Astrocyte (in vitro differentiated cells and primary cell): ENCODE data around the gene DAG1. TPM values are rescaled to one million over a fixed set of nuclear protein-coding genes. Genes with fewer than 3 reads are reported as not detected.

Experiments
- DNase-seq: peaks from one replicate; pipeline ENCODE4 v3.0.0-alpha.2; 2010; ENCODE audit warnings: low read depth
- FAIRE-seq: peaks from 2 replicates; lab custom pipeline; 2011; peaks lifted over from hg19 to GRCh38; lab: Jason Lieb, UNC
- H2AFZ ChIP-seq: 2 replicates; pipeline ENCODE4 v1.6.0; 2012; ENCODE audit warnings: low read depth, low read length, inconsistent platforms
- H3K27ac ChIP-seq: 2 replicates; pipeline ENCODE4 v1.5.1; 2011; ENCODE audit warnings: low read depth, low read length, inconsistent platforms
- H3K27me3 ChIP-seq: 2 replicates; pipeline ENCODE4 v1.6.0; 2011; ENCODE audit warnings: low read length, inconsistent platforms; ENCODE audit not compliant: insufficient read depth
- H3K36me3 ChIP-seq: 2 replicates; pipeline ENCODE4 v1.5.1; 2011; ENCODE audit warnings: low read length, inconsistent platforms; ENCODE audit not compliant: insufficient read depth
- H3K4me1 ChIP-seq: 2 replicates; pipeline ENCODE4 v1.5.1; 2011; ENCODE audit warnings: low read length, inconsistent platforms; ENCODE audit not compliant: insufficient read depth
- H3K4me2 ChIP-seq: 2 replicates; pipeline ENCODE4 v1.6.0; 2012; ENCODE audit warnings: low read length, inconsistent platforms
- H3K4me3 ChIP-seq: 2 replicates; pipeline ENCODE4 v1.5.1; 2011; ENCODE audit warnings: low read depth, mild to moderate bottlenecking, low read length, inconsistent platforms; ENCODE audit not compliant: insufficient read depth
- H3K79me2 ChIP-seq: 2 replicates; pipeline ENCODE4 v1.6.0; 2012; ENCODE audit warnings: mild to moderate bottlenecking, low read length, inconsistent platforms; ENCODE audit not compliant: insufficient read depth
- H3K9ac ChIP-seq: 2 replicates; pipeline ENCODE4 v1.6.0; 2012; ENCODE audit warnings: mild to moderate bottlenecking, low read length, inconsistent platforms
- H3K9me3 ChIP-seq: 2 replicates; pipeline ENCODE4 v1.5.1; 2012; ENCODE audit warnings: low read depth, mild to moderate bottlenecking, low read length, inconsistent platforms; ENCODE audit not compliant: insufficient read depth
- H4K20me1 ChIP-seq: 2 replicates; pipeline ENCODE4 v1.6.0; 2012; ENCODE audit warnings: low read length, inconsistent platforms; ENCODE audit not compliant: insufficient read depth
- H3K27ac Mint-ChIP-seq: one replicate; pipeline ENCODE4 v1.8.0; 2021; ENCODE audit warnings: mild to moderate bottlenecking, mixed read lengths; ENCODE audit not compliant: unreplicated experiment
- H3K27me3 Mint-ChIP-seq: one replicate; pipeline ENCODE4 v1.8.0; 2021; ENCODE audit warnings: low read depth, mixed read lengths; ENCODE audit not compliant: unreplicated experiment
- H3K36me3 Mint-ChIP-seq: one replicate; pipeline ENCODE4 v1.8.0; 2021; ENCODE audit warnings: low read depth, mixed read lengths; ENCODE audit not compliant: unreplicated experiment
- H3K4me1 Mint-ChIP-seq: one replicate; pipeline ENCODE4 v1.8.0; 2021; ENCODE audit warnings: low read depth, mixed read lengths; ENCODE audit not compliant: unreplicated experiment
- H3K4me3 Mint-ChIP-seq: one replicate; pipeline ENCODE4 v1.8.0; 2021; ENCODE audit warnings: mild to moderate bottlenecking, moderate library complexity, mixed read lengths; ENCODE audit not compliant: unreplicated experiment
- H3K9me3 Mint-ChIP-seq: one replicate; pipeline ENCODE4 v1.8.0; 2021; ENCODE audit warnings: mild to moderate bottlenecking, mixed read lengths; ENCODE audit not compliant: unreplicated experiment
- CTCF ChIP-seq: IDR thresholded peaks from 2 replicates; pipeline ENCODE4 v1.5.1; 2011; ENCODE audit warnings: low read depth, mild to moderate bottlenecking, inconsistent platforms, low read length, moderate library complexity; ENCODE audit not compliant: insufficient read depth
- EZH2 ChIP-seq: IDR thresholded peaks from 2 replicates; pipeline ENCODE4 v1.6.1; 2012; ENCODE audit warnings: mild to moderate bottlenecking, low read length, inconsistent platforms; ENCODE audit not compliant: insufficient read depth
- total RNA-seq: library from RNA; stranded (reverse); gene quantifications from 2 replicates; pipeline ENCODE4 v1.2.1, GENCODE V29; 2021

The DAG1 gene
- total RNA-seq, 1 donor from 2014 or later, result 84.3 TPM

GRCh38 chr3:49482766-49483165 is 12.7 kb downstream of the DAG1 start:
- no peak overlapping the region for H3K4me2 ChIP-seq
- Mint-ChIP-seq H3K27ac (no peak overlapping the region), H3K4me3 (no peak overlapping the region), H3K9me3 (peaks cover 2% of the 10 kb centered on the region), H3K27me3 (no peaks in the 10 kb centered on the region), H3K4me1 (peaks cover 8% of the 10 kb centered on the region), H3K36me3 (peaks cover 2% of the 10 kb centered on the region)
- peaks cover 4% of the 10 kb centered on the region for H4K20me1 ChIP-seq
- H3K27ac ChIP-seq, result no peak overlapping the region
- no peak overlapping the region for H3K4me3 ChIP-seq
- H3K27me3 ChIP-seq, result no peaks in the 10 kb centered on the region
- no peaks in the 10 kb centered on the region for H3K4me1 ChIP-seq
- TF ChIP-seq EZH2, result no peak
- no peak overlapping the region for H2AFZ ChIP-seq
- peaks cover 13% of the 10 kb centered on the region for H3K79me2 ChIP-seq
- H3K9ac ChIP-seq, result no peak overlapping the region
- peaks cover 4% of the 10 kb centered on the region for H3K36me3 ChIP-seq
- DNase-seq (no peak), FAIRE-seq (no peak)
- no peaks in the 10 kb centered on the region for H3K9me3 ChIP-seq

- peaks cover 13% of the 10 kb centered on the region for H3K79me2 ChIP-seq
- H3K4me3 ChIP-seq, result no peak overlapping the region
Observed at GRCh38 chr3:49484471-49484870, 14.4 kb downstream of the DAG1 start.

GRCh38 chr3:49489247-49489646 is 19.2 kb downstream of the DAG1 start:
- H3K27ac ChIP-seq, result no peak overlapping the region
- Mint-ChIP-seq H3K4me1 (peaks cover 16% of the 10 kb centered on the region), H3K27ac (no peak overlapping the region), H3K9me3 (peaks cover 2% of the 10 kb centered on the region), H3K27me3 (no peaks in the 10 kb centered on the region), H3K4me3 (no peak overlapping the region), H3K36me3 (peaks cover 6% of the 10 kb centered on the region)
- H3K4me2 ChIP-seq, result no peak overlapping the region
- peaks cover 4% of the 10 kb centered on the region for H3K36me3 ChIP-seq
- no peak overlapping the region for H2AFZ ChIP-seq
- H3K9me3 ChIP-seq, result no peaks in the 10 kb centered on the region
- no peak overlapping the region for H3K9ac ChIP-seq
- peaks cover 13% of the 10 kb centered on the region for H3K79me2 ChIP-seq
- no peaks in the 10 kb centered on the region for H3K27me3 ChIP-seq
- FAIRE-seq (no peak), DNase-seq (no peak)
- H4K20me1 ChIP-seq, result peaks cover 14% of the 10 kb centered on the region
- no peak for TF ChIP-seq EZH2
- no peak for TF ChIP-seq CTCF
- H3K4me1 ChIP-seq, result peaks cover 9% of the 10 kb centered on the region
- H3K4me3 ChIP-seq, result no peak overlapping the region

More at GRCh38 chr3:49484471-49484870, 14.4 kb downstream of the DAG1 start:
- H3K27me3 Mint-ChIP-seq, result no peaks in the 10 kb centered on the region
- Histone ChIP-seq H3K36me3 (peaks cover 4% of the 10 kb centered on the region), H2AFZ (no peak overlapping the region), H3K27ac (no peak overlapping the region), H3K9ac (no peak overlapping the region), H3K27me3 (no peaks in the 10 kb centered on the region), H3K4me1 (no peaks in the 10 kb centered on the region), H4K20me1 (peaks cover 4% of the 10 kb centered on the region), H3K9me3 (no peaks in the 10 kb centered on the region), H3K4me2 (no peak overlapping the region)
- peaks cover 3% of the 10 kb centered on the region for H3K36me3 Mint-ChIP-seq
- H3K4me1 Mint-ChIP-seq, result peaks cover 8% of the 10 kb centered on the region
- H3K4me3 Mint-ChIP-seq, result no peak overlapping the region
- TF ChIP-seq CTCF (no peak), EZH2 (no peak)
- DNase-seq (no peak), FAIRE-seq (no peak)
- H3K9me3 Mint-ChIP-seq, result peaks cover 2% of the 10 kb centered on the region
- no peak overlapping the region for H3K27ac Mint-ChIP-seq
